WTC11 (cell line): ENCODE data around the gene PRELID1. TPM values are rescaled to one million over a fixed set of nuclear protein-coding genes. Genes with fewer than 3 reads are reported as not detected.

Source experiments
- ATAC-seq: fragments of 200-7000 bp; cut with Tn5 transposase; 2 replicates; pipeline ENCODE4 v1.10.0; 2021; ENCODE audit warnings: mild to moderate bottlenecking, moderate library complexity
- CTCF ChIA-PET: fragments of 300-600 bp; sonication (Branson Sonifier 250); formaldehyde crosslinking; loops from one replicate; lab custom pipeline; 2021; ENCODE audit warnings: antibody characterized with exemption; lab: Charles Lee
- POLR2A ChIA-PET: fragments of 350-600 bp; sonication (Branson Sonifier 250); formaldehyde crosslinking; loops from one replicate; lab custom pipeline; 2021; ENCODE audit warnings: antibody characterized with exemption; lab: Charles Lee
- DNase-seq: peaks from one replicate; pipeline ENCODE4 v3.0.0; 2021; ENCODE audit warnings: low spot score
- H3K27ac Mint-ChIP-seq: 2 replicates; pipeline ENCODE4 v1.8.0; 2021; ENCODE audit warnings: mixed read lengths
- H3K27me3 Mint-ChIP-seq: 2 replicates; pipeline ENCODE4 v1.8.0; 2021; ENCODE audit warnings: low read depth, mild to moderate bottlenecking, moderate library complexity, mixed read lengths
- H3K36me3 Mint-ChIP-seq: 2 replicates; pipeline ENCODE4 v1.8.0; 2021; ENCODE audit warnings: mixed read lengths
- H3K4me1 Mint-ChIP-seq: 2 replicates; pipeline ENCODE4 v1.8.0; 2022; ENCODE audit warnings: mixed read lengths
- H3K4me3 Mint-ChIP-seq: 2 replicates; pipeline ENCODE4 v1.8.0; 2021; ENCODE audit warnings: mild to moderate bottlenecking, moderate library complexity, mixed read lengths
- H3K9me3 Mint-ChIP-seq: 2 replicates; pipeline ENCODE4 v1.8.0; 2021; ENCODE audit warnings: mixed read lengths
- ATF1 ChIP-seq: sonication (generic); formaldehyde crosslinking; IDR thresholded peaks from 2 replicates; pipeline ENCODE4 v1.8.1; 2023; ENCODE audit warnings: mild to moderate bottlenecking, moderate library complexity, missing genetic modification reagents
- GRHL2 ChIP-seq: fragments of 250-450 bp; sonication (Bioruptor Pico); IDR thresholded peaks from 2 replicates; pipeline ENCODE4 v1.8.0; 2022; ENCODE audit warnings: mild to moderate bottlenecking, moderate library complexity; ENCODE audit not compliant: insufficient replicate concordance, severe bottlenecking
- GTF2I ChIP-seq: fragments of 250-450 bp; sonication (Bioruptor Pico); conservative IDR thresholded peaks from 2 replicates; pipeline ENCODE4 v1.4.0; 2021; ENCODE audit warnings: mild to moderate bottlenecking
- IRF2 ChIP-seq: sonication (generic); formaldehyde crosslinking; IDR thresholded peaks from 2 replicates; pipeline ENCODE4 v1.8.0; 2022; ENCODE audit warnings: low read depth, missing genetic modification reagents, borderline replicate concordance
- OVOL2 ChIP-seq: fragments of 250-450 bp; sonication (Bioruptor Pico); IDR thresholded peaks from 2 replicates; pipeline ENCODE4 v1.9.0; 2021; ENCODE audit warnings: mild to moderate bottlenecking, borderline replicate concordance
- ZNF263 ChIP-seq: sonication (generic); formaldehyde crosslinking; IDR thresholded peaks from 2 replicates; pipeline ENCODE4 v1.8.1; 2022; ENCODE audit warnings: low read depth, mild to moderate bottlenecking, moderate library complexity, missing genetic modification reagents
- total RNA-seq: library from RNA; stranded (reverse); gene quantifications from 3 replicates; pipeline ENCODE4 v1.2.3, GENCODE V29; 2021
- TF ChIP-seq, protein P1 (sequence below): sonication (generic); formaldehyde crosslinking; IDR thresholded peaks from 2 replicates; pipeline ENCODE4 v1.8.0; 2023; ENCODE audit warnings: missing genetic modification reagents, mild to moderate bottlenecking, borderline replicate concordance
- TF ChIP-seq, protein P2 (sequence below): fragments of 250-450 bp; sonication (Bioruptor Pico); IDR thresholded peaks from 2 replicates; pipeline ENCODE4 v2.1.2; 2022; ENCODE audit warnings: mild to moderate bottlenecking, moderate library complexity
- TF ChIP-seq, protein P3 (sequence below): sonication (generic); formaldehyde crosslinking; IDR thresholded peaks from 2 replicates; pipeline ENCODE4 v1.8.1; 2023; ENCODE audit warnings: mild to moderate bottlenecking, missing genetic modification reagents, moderate library complexity
- TF ChIP-seq, protein P4 (sequence below): fragments of 250-450 bp; sonication (Bioruptor Pico); IDR thresholded peaks from 2 replicates; pipeline ENCODE4 v1.9.0; 2021; ENCODE audit warnings: mild to moderate bottlenecking, borderline replicate concordance
- TF ChIP-seq, protein P5 (sequence below): sonication (generic); formaldehyde crosslinking; IDR thresholded peaks from 2 replicates; pipeline ENCODE4 v1.8.0; 2022; ENCODE audit warnings: missing genetic modification reagents
- TF ChIP-seq, protein P6 (sequence below): sonication (generic); formaldehyde crosslinking; conservative IDR thresholded peaks from 2 replicates; pipeline ENCODE4 v1.8.1; 2023; ENCODE audit warnings: mild to moderate bottlenecking, low read depth, missing genetic modification reagents, moderate library complexity

Gene PRELID1
- total RNA-seq, 1 experiment from 2014 or later: 273 TPM

DNA sequence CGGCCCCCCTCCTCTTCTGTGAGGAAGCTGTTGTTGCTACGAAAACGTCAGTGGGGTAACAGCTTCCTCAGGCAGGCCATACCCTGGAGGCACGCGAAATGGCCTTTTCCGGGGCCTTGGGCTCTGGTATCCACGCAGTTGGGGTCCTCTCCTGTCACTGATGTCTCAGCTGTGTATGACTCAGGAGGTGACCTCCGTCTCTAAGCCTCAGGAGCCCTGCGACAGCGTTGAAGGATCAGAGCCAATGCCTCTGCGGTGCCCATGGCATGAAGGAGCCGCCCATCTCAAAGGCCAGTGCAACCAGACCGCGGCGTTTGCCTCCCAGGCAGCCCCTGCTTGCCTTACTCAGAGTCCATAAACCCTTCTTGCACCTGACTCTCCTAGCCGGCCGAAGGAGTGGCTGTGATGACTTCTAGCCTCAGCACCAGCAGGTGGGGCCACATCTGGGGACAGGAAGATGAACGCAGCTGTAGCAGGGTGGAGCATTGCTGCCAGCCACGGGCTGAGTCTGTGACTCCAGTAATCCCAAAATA, 9.1 kb downstream of the PRELID1 start (continued):
- TF ChIP-seq, protein P1, sequence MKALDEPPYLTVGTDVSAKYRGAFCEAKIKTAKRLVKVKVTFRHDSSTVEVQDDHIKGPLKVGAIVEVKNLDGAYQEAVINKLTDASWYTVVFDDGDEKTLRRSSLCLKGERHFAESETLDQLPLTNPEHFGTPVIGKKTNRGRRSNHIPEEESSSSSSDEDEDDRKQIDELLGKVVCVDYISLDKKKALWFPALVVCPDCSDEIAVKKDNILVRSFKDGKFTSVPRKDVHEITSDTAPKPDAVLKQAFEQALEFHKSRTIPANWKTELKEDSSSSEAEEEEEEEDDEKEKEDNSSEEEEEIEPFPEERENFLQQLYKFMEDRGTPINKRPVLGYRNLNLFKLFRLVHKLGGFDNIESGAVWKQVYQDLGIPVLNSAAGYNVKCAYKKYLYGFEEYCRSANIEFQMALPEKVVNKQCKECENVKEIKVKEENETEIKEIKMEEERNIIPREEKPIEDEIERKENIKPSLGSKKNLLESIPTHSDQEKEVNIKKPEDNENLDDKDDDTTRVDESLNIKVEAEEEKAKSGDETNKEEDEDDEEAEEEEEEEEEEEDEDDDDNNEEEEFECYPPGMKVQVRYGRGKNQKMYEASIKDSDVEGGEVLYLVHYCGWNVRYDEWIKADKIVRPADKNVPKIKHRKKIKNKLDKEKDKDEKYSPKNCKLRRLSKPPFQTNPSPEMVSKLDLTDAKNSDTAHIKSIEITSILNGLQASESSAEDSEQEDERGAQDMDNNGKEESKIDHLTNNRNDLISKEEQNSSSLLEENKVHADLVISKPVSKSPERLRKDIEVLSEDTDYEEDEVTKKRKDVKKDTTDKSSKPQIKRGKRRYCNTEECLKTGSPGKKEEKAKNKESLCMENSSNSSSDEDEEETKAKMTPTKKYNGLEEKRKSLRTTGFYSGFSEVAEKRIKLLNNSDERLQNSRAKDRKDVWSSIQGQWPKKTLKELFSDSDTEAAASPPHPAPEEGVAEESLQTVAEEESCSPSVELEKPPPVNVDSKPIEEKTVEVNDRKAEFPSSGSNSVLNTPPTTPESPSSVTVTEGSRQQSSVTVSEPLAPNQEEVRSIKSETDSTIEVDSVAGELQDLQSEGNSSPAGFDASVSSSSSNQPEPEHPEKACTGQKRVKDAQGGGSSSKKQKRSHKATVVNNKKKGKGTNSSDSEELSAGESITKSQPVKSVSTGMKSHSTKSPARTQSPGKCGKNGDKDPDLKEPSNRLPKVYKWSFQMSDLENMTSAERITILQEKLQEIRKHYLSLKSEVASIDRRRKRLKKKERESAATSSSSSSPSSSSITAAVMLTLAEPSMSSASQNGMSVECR (CRISPR knock-in tag): peak; percentile 70; the same call in 1 of the 2 replicates
- TF ChIP-seq, protein P2, sequence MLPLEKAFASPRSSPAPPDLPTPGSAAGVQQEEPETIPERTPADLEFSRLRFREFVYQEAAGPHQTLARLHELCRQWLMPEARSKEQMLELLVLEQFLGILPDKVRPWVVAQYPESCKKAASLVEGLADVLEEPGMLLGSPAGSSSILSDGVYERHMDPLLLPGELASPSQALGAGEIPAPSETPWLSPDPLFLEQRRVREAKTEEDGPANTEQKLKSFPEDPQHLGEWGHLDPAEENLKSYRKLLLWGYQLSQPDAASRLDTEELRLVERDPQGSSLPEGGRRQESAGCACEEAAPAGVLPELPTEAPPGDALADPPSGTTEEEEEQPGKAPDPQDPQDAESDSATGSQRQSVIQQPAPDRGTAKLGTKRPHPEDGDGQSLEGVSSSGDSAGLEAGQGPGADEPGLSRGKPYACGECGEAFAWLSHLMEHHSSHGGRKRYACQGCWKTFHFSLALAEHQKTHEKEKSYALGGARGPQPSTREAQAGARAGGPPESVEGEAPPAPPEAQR (CRISPR knock-in tag): no peak
- TF ChIP-seq GTF2I (CRISPR knock-in tag) (no peak), IRF2 (CRISPR knock-in tag) (no peak), ATF1 (CRISPR knock-in tag) (0 out of 2 replicates have a peak, but pooled peaks have one; percentile 71), GRHL2 (no peak)
- TF ChIP-seq, protein P3, sequence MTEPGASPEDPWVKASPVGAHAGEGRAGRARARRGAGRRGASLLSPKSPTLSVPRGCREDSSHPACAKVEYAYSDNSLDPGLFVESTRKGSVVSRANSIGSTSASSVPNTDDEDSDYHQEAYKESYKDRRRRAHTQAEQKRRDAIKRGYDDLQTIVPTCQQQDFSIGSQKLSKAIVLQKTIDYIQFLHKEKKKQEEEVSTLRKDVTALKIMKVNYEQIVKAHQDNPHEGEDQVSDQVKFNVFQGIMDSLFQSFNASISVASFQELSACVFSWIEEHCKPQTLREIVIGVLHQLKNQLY (CRISPR knock-in tag): peak; percentile 79; the same call in 1 of the 2 replicates
- TF ChIP-seq, protein P4, sequence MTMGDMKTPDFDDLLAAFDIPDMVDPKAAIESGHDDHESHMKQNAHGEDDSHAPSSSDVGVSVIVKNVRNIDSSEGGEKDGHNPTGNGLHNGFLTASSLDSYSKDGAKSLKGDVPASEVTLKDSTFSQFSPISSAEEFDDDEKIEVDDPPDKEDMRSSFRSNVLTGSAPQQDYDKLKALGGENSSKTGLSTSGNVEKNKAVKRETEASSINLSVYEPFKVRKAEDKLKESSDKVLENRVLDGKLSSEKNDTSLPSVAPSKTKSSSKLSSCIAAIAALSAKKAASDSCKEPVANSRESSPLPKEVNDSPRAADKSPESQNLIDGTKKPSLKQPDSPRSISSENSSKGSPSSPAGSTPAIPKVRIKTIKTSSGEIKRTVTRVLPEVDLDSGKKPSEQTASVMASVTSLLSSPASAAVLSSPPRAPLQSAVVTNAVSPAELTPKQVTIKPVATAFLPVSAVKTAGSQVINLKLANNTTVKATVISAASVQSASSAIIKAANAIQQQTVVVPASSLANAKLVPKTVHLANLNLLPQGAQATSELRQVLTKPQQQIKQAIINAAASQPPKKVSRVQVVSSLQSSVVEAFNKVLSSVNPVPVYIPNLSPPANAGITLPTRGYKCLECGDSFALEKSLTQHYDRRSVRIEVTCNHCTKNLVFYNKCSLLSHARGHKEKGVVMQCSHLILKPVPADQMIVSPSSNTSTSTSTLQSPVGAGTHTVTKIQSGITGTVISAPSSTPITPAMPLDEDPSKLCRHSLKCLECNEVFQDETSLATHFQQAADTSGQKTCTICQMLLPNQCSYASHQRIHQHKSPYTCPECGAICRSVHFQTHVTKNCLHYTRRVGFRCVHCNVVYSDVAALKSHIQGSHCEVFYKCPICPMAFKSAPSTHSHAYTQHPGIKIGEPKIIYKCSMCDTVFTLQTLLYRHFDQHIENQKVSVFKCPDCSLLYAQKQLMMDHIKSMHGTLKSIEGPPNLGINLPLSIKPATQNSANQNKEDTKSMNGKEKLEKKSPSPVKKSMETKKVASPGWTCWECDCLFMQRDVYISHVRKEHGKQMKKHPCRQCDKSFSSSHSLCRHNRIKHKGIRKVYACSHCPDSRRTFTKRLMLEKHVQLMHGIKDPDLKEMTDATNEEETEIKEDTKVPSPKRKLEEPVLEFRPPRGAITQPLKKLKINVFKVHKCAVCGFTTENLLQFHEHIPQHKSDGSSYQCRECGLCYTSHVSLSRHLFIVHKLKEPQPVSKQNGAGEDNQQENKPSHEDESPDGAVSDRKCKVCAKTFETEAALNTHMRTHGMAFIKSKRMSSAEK (CRISPR knock-in tag): no peak

DNA sequence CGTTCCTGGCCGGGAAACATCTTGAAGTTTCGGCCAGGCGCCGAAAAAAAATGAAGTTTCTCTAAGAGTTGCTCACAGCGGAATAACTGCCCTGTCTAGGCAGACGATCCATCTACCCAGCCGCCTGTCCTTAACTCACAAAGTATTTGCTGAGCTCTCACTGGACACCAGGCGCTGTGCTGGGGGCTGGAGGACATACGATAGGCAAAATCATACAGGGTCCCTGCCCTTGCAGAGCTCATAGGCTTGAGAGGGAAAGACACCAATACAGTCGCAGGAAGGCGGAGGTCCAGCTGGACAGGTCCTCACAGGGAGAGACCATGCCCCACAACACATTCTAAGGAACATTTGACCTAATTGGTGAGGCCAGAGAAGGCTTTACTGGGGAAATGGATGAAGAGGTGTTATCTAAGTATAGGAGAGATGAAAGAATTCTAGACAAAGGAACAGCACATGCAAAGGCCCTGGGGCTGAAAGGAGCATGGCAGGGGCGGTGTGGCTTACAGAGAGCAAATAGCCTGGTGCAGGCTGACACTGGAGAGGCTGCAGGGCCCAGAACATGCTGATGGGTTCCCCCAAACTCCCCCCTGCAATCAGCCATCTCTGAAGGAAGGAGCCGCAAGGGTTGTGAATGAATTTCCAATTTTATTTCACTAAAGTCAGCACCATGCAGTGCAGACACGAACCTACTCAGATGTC, 10.1 kb downstream of the PRELID1 start:
- H3K4me3 Mint-ChIP-seq: no peak overlapping the region
- no peak overlapping the region for H3K27ac Mint-ChIP-seq
- no peak for DNase-seq
- no peaks in the 10 kb centered on the region for H3K27me3 Mint-ChIP-seq
- TF ChIP-seq ATF1 (CRISPR knock-in tag): no peak
- TF ChIP-seq ZNF263: no peak
- no peak for TF ChIP-seq OVOL2 (CRISPR knock-in tag)
- TF ChIP-seq, protein P5, sequence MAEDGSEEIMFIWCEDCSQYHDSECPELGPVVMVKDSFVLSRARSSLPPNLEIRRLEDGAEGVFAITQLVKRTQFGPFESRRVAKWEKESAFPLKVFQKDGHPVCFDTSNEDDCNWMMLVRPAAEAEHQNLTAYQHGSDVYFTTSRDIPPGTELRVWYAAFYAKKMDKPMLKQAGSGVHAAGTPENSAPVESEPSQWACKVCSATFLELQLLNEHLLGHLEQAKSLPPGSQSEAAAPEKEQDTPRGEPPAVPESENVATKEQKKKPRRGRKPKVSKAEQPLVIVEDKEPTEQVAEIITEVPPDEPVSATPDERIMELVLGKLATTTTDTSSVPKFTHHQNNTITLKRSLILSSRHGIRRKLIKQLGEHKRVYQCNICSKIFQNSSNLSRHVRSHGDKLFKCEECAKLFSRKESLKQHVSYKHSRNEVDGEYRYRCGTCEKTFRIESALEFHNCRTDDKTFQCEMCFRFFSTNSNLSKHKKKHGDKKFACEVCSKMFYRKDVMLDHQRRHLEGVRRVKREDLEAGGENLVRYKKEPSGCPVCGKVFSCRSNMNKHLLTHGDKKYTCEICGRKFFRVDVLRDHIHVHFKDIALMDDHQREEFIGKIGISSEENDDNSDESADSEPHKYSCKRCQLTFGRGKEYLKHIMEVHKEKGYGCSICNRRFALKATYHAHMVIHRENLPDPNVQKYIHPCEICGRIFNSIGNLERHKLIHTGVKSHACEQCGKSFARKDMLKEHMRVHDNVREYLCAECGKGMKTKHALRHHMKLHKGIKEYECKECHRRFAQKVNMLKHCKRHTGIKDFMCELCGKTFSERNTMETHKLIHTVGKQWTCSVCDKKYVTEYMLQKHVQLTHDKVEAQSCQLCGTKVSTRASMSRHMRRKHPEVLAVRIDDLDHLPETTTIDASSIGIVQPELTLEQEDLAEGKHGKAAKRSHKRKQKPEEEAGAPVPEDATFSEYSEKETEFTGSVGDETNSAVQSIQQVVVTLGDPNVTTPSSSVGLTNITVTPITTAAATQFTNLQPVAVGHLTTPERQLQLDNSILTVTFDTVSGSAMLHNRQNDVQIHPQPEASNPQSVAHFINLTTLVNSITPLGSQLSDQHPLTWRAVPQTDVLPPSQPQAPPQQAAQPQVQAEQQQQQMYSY (CRISPR knock-in tag): no peak
- TF ChIP-seq, protein P6, sequence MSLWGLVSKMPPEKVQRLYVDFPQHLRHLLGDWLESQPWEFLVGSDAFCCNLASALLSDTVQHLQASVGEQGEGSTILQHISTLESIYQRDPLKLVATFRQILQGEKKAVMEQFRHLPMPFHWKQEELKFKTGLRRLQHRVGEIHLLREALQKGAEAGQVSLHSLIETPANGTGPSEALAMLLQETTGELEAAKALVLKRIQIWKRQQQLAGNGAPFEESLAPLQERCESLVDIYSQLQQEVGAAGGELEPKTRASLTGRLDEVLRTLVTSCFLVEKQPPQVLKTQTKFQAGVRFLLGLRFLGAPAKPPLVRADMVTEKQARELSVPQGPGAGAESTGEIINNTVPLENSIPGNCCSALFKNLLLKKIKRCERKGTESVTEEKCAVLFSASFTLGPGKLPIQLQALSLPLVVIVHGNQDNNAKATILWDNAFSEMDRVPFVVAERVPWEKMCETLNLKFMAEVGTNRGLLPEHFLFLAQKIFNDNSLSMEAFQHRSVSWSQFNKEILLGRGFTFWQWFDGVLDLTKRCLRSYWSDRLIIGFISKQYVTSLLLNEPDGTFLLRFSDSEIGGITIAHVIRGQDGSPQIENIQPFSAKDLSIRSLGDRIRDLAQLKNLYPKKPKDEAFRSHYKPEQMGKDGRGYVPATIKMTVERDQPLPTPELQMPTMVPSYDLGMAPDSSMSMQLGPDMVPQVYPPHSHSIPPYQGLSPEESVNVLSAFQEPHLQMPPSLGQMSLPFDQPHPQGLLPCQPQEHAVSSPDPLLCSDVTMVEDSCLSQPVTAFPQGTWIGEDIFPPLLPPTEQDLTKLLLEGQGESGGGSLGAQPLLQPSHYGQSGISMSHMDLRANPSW (CRISPR knock-in tag): no peak
- peaks cover 2% of the 10 kb centered on the region; the same call in 1 of the 2 replicates for H3K36me3 Mint-ChIP-seq
- POLR2A ChIA-PET: interaction anchor here (0.7 to 2.3 kb wide), 2 partner anchors 57 to 65 kb away, joined by 5 to 8 read pairs; no protein-coding TSS in a partner anchor
- CTCF ChIA-PET: interaction anchor here (0.8 to 4.5 kb wide), 11 partner anchors 12 to 202 kb away, joined by 3 to 91 read pairs (median 6); partner anchors contain the start of genes DOK3 and PRR7
- no peak for ATAC-seq
- H3K4me1 Mint-ChIP-seq: peaks cover 25% of the 10 kb centered on the region
- no peaks in the 10 kb centered on the region for H3K9me3 Mint-ChIP-seq
